OCI-LY3 (cell line): ENCODE measurements around the gene CRTC3.

Experiments
- H2AFZ ChIP-seq: fragments of 200-600, 300-600 bp; shearing (Covaris generic); 2 replicates; pipeline ENCODE4 v1.6.0; 2014; ENCODE audit warnings: antibody characterized with exemption, low read depth, low read length
- H3K27ac ChIP-seq: fragments of 200-600, 300-600 bp; sonication (generic); 2 replicates; pipeline ENCODE4 v1.5.1; 2014; ENCODE audit warnings: mild to moderate bottlenecking, low read length, moderate library complexity, mixed read lengths
- H3K27me3 ChIP-seq: fragments of 200-600, 300-600 bp; sonication (generic); 2 replicates; pipeline ENCODE4 v1.6.1; 2014; ENCODE audit warnings: low read depth, low read length, mixed read lengths
- H3K36me3 ChIP-seq: fragments of 200-600, 300-600 bp; sonication (generic); replicated peaks from 2 replicates; pipeline ENCODE3; 2014; ENCODE audit warnings: low read depth, low read length, mixed read lengths
- H3K4me1 ChIP-seq: fragments of 300-600, 200-600 bp; sonication (generic); 2 replicates; pipeline ENCODE4 v1.6.1; 2014; ENCODE audit warnings: low read length, mixed read lengths
- H3K4me2 ChIP-seq: fragments of 200-600, 300-600 bp; sonication (generic); 2 replicates; pipeline ENCODE4 v1.6.1; 2014; ENCODE audit warnings: low read length, mixed read lengths
- H3K4me3 ChIP-seq: fragments of 300-600, 200-600 bp; sonication (generic); 2 replicates; pipeline ENCODE4 v1.5.1; 2014; ENCODE audit warnings: antibody characterized with exemption, mild to moderate bottlenecking, low read length, moderate library complexity
- H3K79me2 ChIP-seq: fragments of 300-600, 200-600 bp; shearing (Covaris generic); 2 replicates; pipeline ENCODE4 v1.6.1; 2014; ENCODE audit warnings: mild to moderate bottlenecking, low read length, mixed read lengths
- H3K9ac ChIP-seq: fragments of 300-600, 200-600 bp; shearing (Covaris generic); 2 replicates; pipeline ENCODE4 v1.6.0; 2014; ENCODE audit warnings: mild to moderate bottlenecking, low read length, moderate library complexity
- H3K9me3 ChIP-seq: fragments of 200-600, 300-600 bp; shearing (Covaris generic); 2 replicates; pipeline ENCODE4 v1.6.1; 2014; ENCODE audit warnings: low read length, mixed read lengths; ENCODE audit not compliant: insufficient read depth
- H4K20me1 ChIP-seq: fragments of 200-600, 300-600 bp; sonication (generic); 2 replicates; pipeline ENCODE4 v1.6.1; 2016; ENCODE audit warnings: low read length, mixed read lengths; ENCODE audit not compliant: insufficient read depth
- EZH2phosphoT487 ChIP-seq: fragments of 200-600 bp; shearing (Covaris generic); IDR thresholded peaks from 2 replicates; pipeline ENCODE4 v1.6.1; 2018; ENCODE audit warnings: antibody characterized with exemption, mixed run types, low read depth
- TF ChIP-seq, protein P1 (sequence below): fragments of 200-600, 300-600 bp; sonication (generic); IDR thresholded peaks from 2 replicates; pipeline ENCODE4 v1.5.1; 2014; ENCODE audit warnings: antibody characterized with exemption, low read length, low read depth

CRTC3 gene

DNA sequence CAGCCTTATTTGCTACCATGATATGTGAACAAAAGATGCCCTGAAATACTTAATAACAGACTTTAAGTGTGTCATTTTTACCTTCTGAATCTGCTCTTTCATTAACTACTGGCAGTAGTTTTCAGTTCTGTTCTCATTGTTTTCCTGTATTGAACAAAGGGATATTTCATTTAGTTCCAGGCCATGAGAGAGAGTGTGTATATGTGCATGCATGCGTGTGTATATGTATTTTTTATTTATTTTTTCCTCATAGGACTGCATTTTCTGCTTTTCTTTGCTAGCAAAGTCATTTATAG lies 46.8 kb upstream of the CRTC3 start:
- no peak overlapping the region for H2AFZ ChIP-seq
- H3K36me3 ChIP-seq = peaks cover 71% of the 10 kb centered on the region
- H3K4me2 ChIP-seq = no peak overlapping the region
- H3K9me3 ChIP-seq = no peaks in the 10 kb centered on the region
- H3K4me1 ChIP-seq = no peaks in the 10 kb centered on the region
- no peak overlapping the region for H3K27ac ChIP-seq
- H3K9ac ChIP-seq = no peak overlapping the region
- H3K79me2 ChIP-seq = no peaks in the 10 kb centered on the region
- TF ChIP-seq, protein P1, sequence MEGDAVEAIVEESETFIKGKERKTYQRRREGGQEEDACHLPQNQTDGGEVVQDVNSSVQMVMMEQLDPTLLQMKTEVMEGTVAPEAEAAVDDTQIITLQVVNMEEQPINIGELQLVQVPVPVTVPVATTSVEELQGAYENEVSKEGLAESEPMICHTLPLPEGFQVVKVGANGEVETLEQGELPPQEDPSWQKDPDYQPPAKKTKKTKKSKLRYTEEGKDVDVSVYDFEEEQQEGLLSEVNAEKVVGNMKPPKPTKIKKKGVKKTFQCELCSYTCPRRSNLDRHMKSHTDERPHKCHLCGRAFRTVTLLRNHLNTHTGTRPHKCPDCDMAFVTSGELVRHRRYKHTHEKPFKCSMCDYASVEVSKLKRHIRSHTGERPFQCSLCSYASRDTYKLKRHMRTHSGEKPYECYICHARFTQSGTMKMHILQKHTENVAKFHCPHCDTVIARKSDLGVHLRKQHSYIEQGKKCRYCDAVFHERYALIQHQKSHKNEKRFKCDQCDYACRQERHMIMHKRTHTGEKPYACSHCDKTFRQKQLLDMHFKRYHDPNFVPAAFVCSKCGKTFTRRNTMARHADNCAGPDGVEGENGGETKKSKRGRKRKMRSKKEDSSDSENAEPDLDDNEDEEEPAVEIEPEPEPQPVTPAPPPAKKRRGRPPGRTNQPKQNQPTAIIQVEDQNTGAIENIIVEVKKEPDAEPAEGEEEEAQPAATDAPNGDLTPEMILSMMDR = no peak
- TF ChIP-seq EZH2phosphoT487 = no peak
- no peak overlapping the region for H3K4me3 ChIP-seq
- H4K20me1 ChIP-seq = no peaks in the 10 kb centered on the region
- H3K27me3 ChIP-seq = no peaks in the 10 kb centered on the region

DNA sequence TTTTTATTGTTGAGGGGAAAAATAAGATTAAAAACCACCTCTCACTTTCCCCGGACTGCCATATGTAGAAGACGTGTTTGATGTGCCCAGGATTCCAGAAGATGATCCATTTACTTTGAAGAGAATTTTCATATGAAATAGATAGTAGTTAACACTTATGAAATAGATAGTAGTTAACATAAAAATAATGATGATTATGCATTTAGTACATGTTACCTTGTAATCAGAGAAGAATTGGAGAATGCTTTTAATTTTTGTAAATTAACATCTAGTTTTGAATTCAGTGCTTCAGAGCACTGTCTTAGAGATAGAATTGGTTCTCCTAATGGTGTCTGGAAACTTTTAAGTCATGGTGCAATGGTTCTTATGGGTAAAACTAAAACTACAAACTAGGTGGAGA lies 46.1 kb upstream of the CRTC3 start:
- TF ChIP-seq, protein P1 = no peak
- no peak for TF ChIP-seq EZH2phosphoT487
- H3K9me3 ChIP-seq = no peaks in the 10 kb centered on the region
- H4K20me1 ChIP-seq = no peaks in the 10 kb centered on the region
- no peak overlapping the region for H3K4me3 ChIP-seq
- no peaks in the 10 kb centered on the region for H3K79me2 ChIP-seq
- no peaks in the 10 kb centered on the region for H3K4me1 ChIP-seq
- no peak overlapping the region for H2AFZ ChIP-seq
- no peak overlapping the region for H3K4me2 ChIP-seq
- no peak overlapping the region for H3K9ac ChIP-seq
- H3K27ac ChIP-seq = no peak overlapping the region
- peaks cover 65% of the 10 kb centered on the region for H3K36me3 ChIP-seq
- no peaks in the 10 kb centered on the region for H3K27me3 ChIP-seq

DNA sequence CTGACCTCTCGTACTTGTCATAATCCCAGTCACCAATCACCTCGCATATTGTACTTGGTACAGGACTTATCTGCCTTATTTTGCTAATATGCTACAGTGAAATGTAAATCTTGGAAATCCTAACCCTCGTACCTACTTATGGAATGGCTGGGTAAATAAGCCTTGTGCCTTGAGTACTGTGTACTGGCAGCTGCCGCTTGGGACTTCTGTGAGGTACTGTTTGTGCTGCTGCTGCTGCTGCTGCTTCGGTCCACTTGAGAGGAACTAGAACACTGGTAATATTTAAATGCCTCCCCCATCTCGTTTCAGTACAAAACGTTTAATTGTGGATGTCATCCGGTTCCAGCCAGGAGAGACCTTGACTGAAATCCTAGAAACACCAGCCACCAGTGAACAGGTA lies 42.5 kb upstream of the CRTC3 start:
- TF ChIP-seq EZH2phosphoT487 = no peak
- TF ChIP-seq, protein P1 = no peak
- Histone ChIP-seq H3K4me2 (no peak overlapping the region), H3K4me3 (no peak overlapping the region), H3K36me3 (peaks cover 68% of the 10 kb centered on the region), H4K20me1 (no peaks in the 10 kb centered on the region), H3K27ac (no peak overlapping the region), H2AFZ (no peak overlapping the region), H3K9me3 (no peaks in the 10 kb centered on the region), H3K27me3 (no peaks in the 10 kb centered on the region), H3K9ac (no peak overlapping the region), H3K4me1 (no peaks in the 10 kb centered on the region), H3K79me2 (no peaks in the 10 kb centered on the region)

DNA sequence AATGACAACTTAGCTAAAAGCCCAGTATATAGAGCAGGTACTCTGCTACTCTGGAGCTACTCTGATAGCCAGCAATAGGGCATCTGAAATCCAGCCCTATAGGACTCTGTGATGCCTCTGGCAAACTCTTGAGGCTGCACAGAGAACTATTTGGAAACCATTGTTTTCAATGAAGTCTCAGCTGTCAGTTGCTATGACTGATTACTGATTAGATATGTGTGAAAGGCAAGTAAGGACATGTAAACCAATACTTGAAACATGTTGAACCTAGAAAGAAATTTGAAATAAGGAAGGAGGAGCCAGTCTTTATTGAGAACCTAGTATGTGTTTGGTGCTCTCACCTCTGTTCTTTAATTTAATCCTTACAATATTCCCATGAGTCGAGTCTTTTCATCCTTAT lies 40.2 kb upstream of the CRTC3 start:
- TF ChIP-seq, protein P1 = no peak
- no peak for TF ChIP-seq EZH2phosphoT487
- Histone ChIP-seq H3K9me3 (no peaks in the 10 kb centered on the region), H3K27me3 (no peaks in the 10 kb centered on the region), H3K36me3 (peaks cover 64% of the 10 kb centered on the region), H3K9ac (no peak overlapping the region), H3K4me1 (no peaks in the 10 kb centered on the region), H3K79me2 (no peaks in the 10 kb centered on the region), H4K20me1 (no peaks in the 10 kb centered on the region), H3K4me3 (no peak overlapping the region), H3K4me2 (no peak overlapping the region), H3K27ac (no peak overlapping the region), H2AFZ (no peak overlapping the region)
